ENCODE results near the gene GCNT4. TPM values are rescaled to one million over a fixed set of nuclear protein-coding genes. Genes with fewer than 3 reads are reported as not detected.

The GCNT4 gene
- total and polyA plus RNA-seq, 2 experiments from 2014 or later: 2.5 to 5.4 TPM

DNA sequence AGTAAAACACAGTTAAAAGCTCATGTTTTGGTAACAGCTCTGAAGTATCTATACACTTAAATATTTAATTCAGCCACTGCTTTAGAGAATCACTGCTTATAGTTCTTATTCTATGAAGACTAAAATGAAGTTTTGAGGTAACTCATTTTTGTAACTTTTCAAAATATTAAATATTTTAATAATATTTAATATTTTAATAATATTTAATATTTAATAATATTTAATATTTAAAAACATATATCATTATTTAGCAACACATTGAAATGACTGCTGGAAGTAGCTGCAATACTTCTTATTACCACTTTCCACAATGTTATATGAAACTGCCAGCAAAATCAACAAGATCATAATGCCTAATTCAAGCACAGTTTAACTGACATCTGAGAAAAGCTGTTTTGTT, 18.7 kb upstream of the GCNT4 start:
- H3K9me2 ChIP-seq (ENCODE audit: insufficient read depth): no peaks in the 10 kb centered on the region
- TF ChIP-seq EZH2phosphoT487 (IDR thresholded peaks at IDR 0.05; ENCODE audit: unreplicated experiment) (no peak), CREB1 (CRISPR knock-in tag; IDR thresholded peaks at IDR 0.05; ENCODE audit: low read depth) (no peak), EZH2 (IDR thresholded peaks at IDR 0.05; ENCODE audit: low read depth, unreplicated experiment) (no peak), STAT1 (IDR thresholded peaks at IDR 0.05; ENCODE audit: unreplicated experiment) (no peak), ETS1 (IDR thresholded peaks at IDR 0.05) (no peak), ZNF462 (CRISPR knock-in tag; IDR thresholded peaks at IDR 0.05) (no peak), ZNF114 (CRISPR knock-in tag; IDR thresholded peaks at IDR 0.05) (no peak), ZNF331 (CRISPR knock-in tag; IDR thresholded peaks at IDR 0.05; ENCODE audit: low read depth) (no peak), REST (IDR thresholded peaks at IDR 0.05; ENCODE audit: unreplicated experiment) (no peak), POLR2AphosphoS5 (IDR thresholded peaks at IDR 0.05; ENCODE audit: low read depth) (no peak), JUNB (IDR thresholded peaks at IDR 0.05; ENCODE audit: unreplicated experiment) (no peak), NANOG (IDR thresholded peaks at IDR 0.05; ENCODE audit: borderline replicate concordance) (no peak)
- TF ChIP-seq, protein P1, sequence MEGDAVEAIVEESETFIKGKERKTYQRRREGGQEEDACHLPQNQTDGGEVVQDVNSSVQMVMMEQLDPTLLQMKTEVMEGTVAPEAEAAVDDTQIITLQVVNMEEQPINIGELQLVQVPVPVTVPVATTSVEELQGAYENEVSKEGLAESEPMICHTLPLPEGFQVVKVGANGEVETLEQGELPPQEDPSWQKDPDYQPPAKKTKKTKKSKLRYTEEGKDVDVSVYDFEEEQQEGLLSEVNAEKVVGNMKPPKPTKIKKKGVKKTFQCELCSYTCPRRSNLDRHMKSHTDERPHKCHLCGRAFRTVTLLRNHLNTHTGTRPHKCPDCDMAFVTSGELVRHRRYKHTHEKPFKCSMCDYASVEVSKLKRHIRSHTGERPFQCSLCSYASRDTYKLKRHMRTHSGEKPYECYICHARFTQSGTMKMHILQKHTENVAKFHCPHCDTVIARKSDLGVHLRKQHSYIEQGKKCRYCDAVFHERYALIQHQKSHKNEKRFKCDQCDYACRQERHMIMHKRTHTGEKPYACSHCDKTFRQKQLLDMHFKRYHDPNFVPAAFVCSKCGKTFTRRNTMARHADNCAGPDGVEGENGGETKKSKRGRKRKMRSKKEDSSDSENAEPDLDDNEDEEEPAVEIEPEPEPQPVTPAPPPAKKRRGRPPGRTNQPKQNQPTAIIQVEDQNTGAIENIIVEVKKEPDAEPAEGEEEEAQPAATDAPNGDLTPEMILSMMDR (conservative IDR thresholded peaks at IDR 0.05; ENCODE audit: low read depth in 2 of 2): no peak
- no peaks in the 10 kb centered on the region for H3K27me3 ChIP-seq (ENCODE audit: insufficient read depth)
- H3K36me3 ChIP-seq (ENCODE audit: insufficient read depth): no peaks in the 10 kb centered on the region
- no peak overlapping the region for H3K4me3 Mint-ChIP-seq
- H3K27ac Mint-ChIP-seq: no peak overlapping the region
- H3K4me3 ChIP-seq: no peak overlapping the region
- H3K4me2 ChIP-seq: no peak overlapping the region
- H3K9me3 Mint-ChIP-seq: no peaks in the 10 kb centered on the region
- H3K27me3 Mint-ChIP-seq (ENCODE audit: insufficient read depth, low read depth, poor library complexity): no peaks in the 10 kb centered on the region
- H4K20me1 ChIP-seq (replicated peaks; ENCODE audit: insufficient read depth): no peaks in the 10 kb centered on the region
- H3K4me1 Mint-ChIP-seq: no peaks in the 10 kb centered on the region
- no peaks in the 10 kb centered on the region for H3K36me3 Mint-ChIP-seq (ENCODE audit: low read depth)
- H2AFZ ChIP-seq: no peak overlapping the region
- no peak overlapping the region for H3K27ac ChIP-seq (ENCODE audit: low read depth)
- no peak for DNase-seq (ENCODE audit: low spot score)
- ATAC-seq: no peak
- H3F3A ChIP-seq (replicated peaks; ENCODE audit: low read depth): no peaks in the 10 kb centered on the region
- no peaks in the 10 kb centered on the region for H3K79me2 ChIP-seq (replicated peaks; ENCODE audit: insufficient read depth)
- no peaks in the 10 kb centered on the region for H3K4me1 ChIP-seq (ENCODE audit: insufficient read depth)

Measured in GM23338 (cell line).